K562 (cell line): Measurements from ENCODE around the gene LYST. TPM values are rescaled to one million over a fixed set of nuclear protein-coding genes. Genes with fewer than 3 reads are reported as not detected.

Source experiments
- ATAC-seq: fragments of 200-7000 bp; cut with Tn5 transposase; 3 replicates; pipeline ENCODE4 v1.9.1; 2020; ENCODE audit warnings: moderate library complexity
- BruUV-seq: library from RNA; stranded (reverse); fragments of 400-500 nt; replicated peaks from 2 replicates; lab custom pipeline; 2021; lab: Mats Ljungman, UMichigan
- CTCF ChIA-PET: fragments of 300-600 bp; formaldehyde crosslinking; extraction: SDS; loops from one replicate; lab custom pipeline; 2021; ENCODE audit warnings: low intra/inter-chr PET ratio; lab: Yijun Ruan, JAX
- POLR2A ChIA-PET: fragments of 300-600, 350-650 bp; sonication (Branson Sonifier 250); formaldehyde crosslinking; extraction: SDS; loops from one replicate; lab custom pipeline; 2021; ENCODE audit warnings: antibody characterized with exemption, inconsistent platforms; lab: Yijun Ruan, JAX
- DNase-seq, 4 experiments: peaks; one replicate each; pipeline versions ENCODE4 v3.0.0 to v3.0.0-alpha.2; 2011 to 2018; ENCODE audit warnings: low spot score in 3 of 4, mixed read lengths in 3 of 4; ENCODE audit errors: extremely low read depth in 1 of 4
- FAIRE-seq: peaks from 2 replicates; lab custom pipeline; 2011; peaks lifted over from hg19 to GRCh38; lab: Jason Lieb, UNC
- H2AFZ ChIP-seq: 2 replicates; pipeline ENCODE4 v1.6.0; 2011; ENCODE audit warnings: low read depth, low read length, control low read depth, inconsistent platforms
- H3K27ac ChIP-seq: fragments of 200-600 bp; 3 replicates; pipeline ENCODE4 v1.8.0; 2011; ENCODE audit warnings: low read depth, mild to moderate bottlenecking, control low read depth, inconsistent platforms, low read length, moderate library complexity, mixed read lengths; ENCODE audit errors: extremely low read depth
- H3K27me3 ChIP-seq, 2 experiments: fragments of 300-600 bp in 1 of 2; 2 replicates in 1 of 2; 3 replicates in 1 of 2; pipeline versions ENCODE4 v1.6.0 to v1.8.0; 2011; ENCODE audit warnings: inconsistent platforms in 2 of 2, low read length in 2 of 2, mild to moderate bottlenecking in 1 of 2, mixed read lengths in 1 of 2, moderate library complexity in 1 of 2; ENCODE audit not compliant: control insufficient read depth in 2 of 2, insufficient read depth in 2 of 2
- H3K36me3 ChIP-seq: fragments of 300-600 bp; 3 replicates; pipeline ENCODE4 v1.8.0; 2011; ENCODE audit warnings: mild to moderate bottlenecking, low read length, inconsistent platforms; ENCODE audit not compliant: control insufficient read depth, insufficient read depth
- H3K4me1 ChIP-seq, 2 experiments: fragments of 200-600 bp in 1 of 2; replicated peaks in 1 of 2; 2 replicates in 1 of 2; 3 replicates in 1 of 2; pipeline versions ENCODE4 v1.5.1 to v1.8.0; 2011; ENCODE audit warnings: inconsistent platforms in 2 of 2, low read length in 2 of 2, mild to moderate bottlenecking in 1 of 2, mixed read lengths in 1 of 2, moderate library complexity in 1 of 2; ENCODE audit not compliant: control insufficient read depth in 2 of 2, insufficient read depth in 2 of 2
- H3K4me2 ChIP-seq: 2 replicates; pipeline ENCODE4 v1.6.1; 2011; ENCODE audit warnings: low read length, control low read depth, inconsistent platforms, mixed read lengths; ENCODE audit not compliant: insufficient read depth
- H3K4me3 ChIP-seq: fragments of 200-600 bp; sonication (generic), shearing (Covaris generic); 2 replicates; pipeline ENCODE4 v1.5.1; 2016; ENCODE audit warnings: control low read depth, inconsistent platforms
- H3K79me2 ChIP-seq: fragments of 200-600 bp; 3 replicates; pipeline ENCODE4 v1.8.0; 2011; ENCODE audit warnings: low read length, inconsistent platforms; ENCODE audit not compliant: control insufficient read depth, insufficient read depth
- H3K9ac ChIP-seq, 2 experiments: 2 replicates each; pipeline versions ENCODE4 v1.6.0 to v1.6.1; 2011; ENCODE audit warnings: low read depth in 2 of 2, low read length in 2 of 2, control low read depth in 1 of 2, inconsistent platforms in 1 of 2, mild to moderate bottlenecking in 1 of 2, mixed read lengths in 1 of 2; ENCODE audit not compliant: insufficient read depth in 1 of 2
- H3K9me1 ChIP-seq: one replicate; pipeline ENCODE4 v1.6.0; 2011; ENCODE audit warnings: inconsistent platforms, mild to moderate bottlenecking, low read length, moderate library complexity; ENCODE audit not compliant: control insufficient read depth, insufficient read depth
- H3K9me3 ChIP-seq: replicated peaks from 2 replicates; pipeline ENCODE4 v1.5.1; 2011; ENCODE audit warnings: low read depth, low read length, inconsistent platforms; ENCODE audit not compliant: control insufficient read depth, insufficient read depth
- H4K20me1 ChIP-seq: replicated peaks from 2 replicates; pipeline ENCODE4 v1.6.1; 2011; ENCODE audit warnings: low read length, inconsistent platforms, mixed read lengths; ENCODE audit not compliant: control insufficient read depth, insufficient read depth
- CEBPZ ChIP-seq: fragments of 150-350 bp; IDR thresholded peaks from 2 replicates; pipeline ENCODE4 v1.6.1; 2014; ENCODE audit warnings: low read depth, mild to moderate bottlenecking, low read length, borderline replicate concordance
- CTBP1 ChIP-seq: fragments of 450-650 bp; IDR thresholded peaks from 2 replicates; pipeline ENCODE4 v1.6.1; 2016; ENCODE audit warnings: borderline replicate concordance
- FOXA3 ChIP-seq, 2 experiments: fragments of 450-650 bp in 1 of 2; sonication (generic) in 1 of 2; formaldehyde crosslinking; IDR thresholded peaks in 1 of 2; conservative IDR thresholded peaks in 1 of 2; 2 replicates each; pipeline versions ENCODE4 v1.4.0 to v1.8.0; 2020 to 2022; ENCODE audit warnings: mild to moderate bottlenecking in 2 of 2, missing genetic modification reagents in 1 of 2
- NCOA2 ChIP-seq, 2 experiments: fragments of 450-650 bp; IDR thresholded peaks; 2 replicates each; pipeline ENCODE4 v1.6.1; 2018; ENCODE audit warnings: mild to moderate bottlenecking in 2 of 2, moderate library complexity in 1 of 2; ENCODE audit not compliant: partially characterized antibody in 2 of 2
- TAF9B ChIP-seq: fragments of 450-650 bp; IDR thresholded peaks from 2 replicates; pipeline ENCODE4 v1.6.1; 2018; ENCODE audit warnings: mild to moderate bottlenecking; ENCODE audit not compliant: partially characterized antibody
- TCF7 ChIP-seq: sonication (generic); IDR thresholded peaks from 2 replicates; pipeline ENCODE4 v1.6.1; 2016; ENCODE audit warnings: antibody characterized with exemption, borderline replicate concordance
- THAP7 ChIP-seq: fragments of 250-450 bp; sonication (Bioruptor Pico); IDR thresholded peaks from 2 replicates; pipeline ENCODE4 v1.5.0; 2021
- ZNF184 ChIP-seq: sonication (generic); formaldehyde crosslinking; IDR thresholded peaks from 2 replicates; pipeline ENCODE4 v1.5.0; 2020; ENCODE audit warnings: missing genetic modification reagents
- ZNF318 ChIP-seq, 2 experiments: fragments of 450-650 bp; IDR thresholded peaks; 2 replicates each; pipeline ENCODE4 v1.6.1; 2016; ENCODE audit warnings: mild to moderate bottlenecking in 2 of 2, borderline replicate concordance in 1 of 2, low read depth in 1 of 2, moderate library complexity in 1 of 2
- ZNF561 ChIP-seq: fragments of 450-650 bp; formaldehyde crosslinking; conservative IDR thresholded peaks from 2 replicates; pipeline ENCODE4 v1.4.0; 2020; ENCODE audit warnings: mild to moderate bottlenecking, moderate library complexity
- WGBS: fragments of 100-300 bp; shearing (Covaris generic); methylation state at CpG from one replicate; pipeline ENCODE4 v1.1.6; 2016; ENCODE audit warnings: low coverage, mixed read lengths; ENCODE audit not compliant: insufficient coverage; ENCODE audit errors: missing lambda C conversion rate; 5-methylcytosine and 5-hydroxymethylcytosine counted together
- in situ Hi-C: fragments of 300-500 bp; cut with MboI; formaldehyde crosslinking; loops from 4 replicates; pipeline ENCODE4 v1.15.0; 2018; ENCODE audit warnings: inconsistent platforms, mixed read lengths
- intact Hi-C: fragments of 100-400 bp; cut with micrococcal nuclease; formaldehyde crosslinking; loops from 2 replicates; pipeline ENCODE4 v1.14.2; 2022
- polyA plus RNA-seq, 8 experiments: library from polyadenylated mRNA; depleted of rRNA in 4 of 8; stranded (reverse) in 5 of 8; unstranded in 3 of 8; fragments of >200 nt; fragmentation: Nextera tagmentation in 2 of 8; fragmentation: Illumina TruSeq in 1 of 8; extraction: Ambion mirVana in 2 of 8; extraction: Trizol in 1 of 8; gene quantifications; 2 replicates each; pipeline versions ENCODE4 v1.2.1 to v1.2.3, GENCODE V29; 2011 to 2014; ENCODE audit warnings: inconsistent platforms in 1 of 8, missing spikeins in 1 of 8
- total RNA-seq, 7 experiments: library from RNA; depleted of rRNA in 6 of 7; stranded (reverse); fragments of >200 nt in 6 of 7; fragmentation: Illumina TruSeq in 2 of 7; extraction: Trizol in 2 of 7; gene quantifications; 2 replicates each; pipeline versions ENCODE4 v1.2.1 to v1.2.3, GENCODE V29; 2011 to 2021; ENCODE audit warnings: low replicate concordance in 1 of 7

The LYST gene
- total and polyA plus RNA-seq, 9 of the 15 experiments (the other 6 are each of a cell fraction or from before 2014, with no cell fraction given), result 0.73 to 2.4 (median 1.4) TPM

- CTCF ChIA-PET, result no interaction called here
- no peaks in the 10 kb centered on the region for H3K9me3 ChIP-seq
- ATAC-seq (no peak), DNase-seq (no peak)
- no peaks in the 10 kb centered on the region for H4K20me1 ChIP-seq
- H3K79me2 ChIP-seq, result no peaks in the 10 kb centered on the region
- no peak overlapping the region for H3K27ac ChIP-seq
- POLR2A ChIA-PET, result no interaction called here
- H3K4me3 ChIP-seq, result no peak overlapping the region
- no peaks in the 10 kb centered on the region for H3K4me1 ChIP-seq
- no peak overlapping the region for H3K9ac ChIP-seq
- H3K36me3 ChIP-seq, result no peaks in the 10 kb centered on the region
- in situ Hi-C loops (no loop called here), intact Hi-C loops (no loop called here)
- H2AFZ ChIP-seq, result no peak overlapping the region
- no peaks in the 10 kb centered on the region for H3K9me1 ChIP-seq
- 0% methylated on average over 3 of the region's 3 CpGs for WGBS
- TF ChIP-seq NCOA2 (IDR thresholded peaks at IDR 0.05; ENCODE audit: partially characterized antibody in 2 of 2) (no peak), ZNF561 (no peak), ZNF184 (CRISPR knock-in tag) (no peak), ZNF318 (IDR thresholded peaks at IDR 0.05; ENCODE audit: borderline replicate concordance in 1 of 2, low read depth in 1 of 2) (no peak), TCF7 (no peak), TAF9B (no peak), THAP7 (CRISPR knock-in tag) (no peak), CTBP1 (no peak), FOXA3 (CRISPR knock-in tag; conservative IDR thresholded peaks at IDR 0.05 in 1 of 2, IDR thresholded peaks at IDR 0.05 in 1 of 2) (no peak), CEBPZ (no peak)
- TF ChIP-seq, all 486 proteins: peak for 0
- peaks cover 0 to 4% of the 10 kb centered on the region in 2 experiments; a peak in 1 of 5 replicates for H3K27me3 ChIP-seq
- H3K4me2 ChIP-seq, result no peak overlapping the region
- FAIRE-seq, result peak; percentile 48
- no TSS peak for BruUV-seq
These were observed 90.3 kb downstream of the LYST start for GRCh38 chr1:235776396-235776795.
